Ramos (cell line): Measurements from ENCODE around the gene SAP30.

Source experiments
- in situ Hi-C: fragments of 300-500 bp; cut with MboI; formaldehyde crosslinking; loops from one replicate; pipeline ENCODE4 v1.14.3; 2022; ENCODE audit warnings: low sequenced_read_pairs; ENCODE audit not compliant: unreplicated experiment

The SAP30 gene

GRCh38 chr4:173411106-173411693 is 40.4 kb downstream of the SAP30 start:
- in situ Hi-C loops, result loop anchor here (5.0 kb wide), 2 partner anchors 104 to 394 kb away; no protein-coding TSS in a partner anchor

GRCh38 chr4:173413036-173413435 is 42.3 kb downstream of the SAP30 start:
- in situ Hi-C loops, result loop anchor here (5.0 kb wide), 2 partner anchors 106 to 396 kb away; no protein-coding TSS in a partner anchor

GRCh38 chr4:173414456-173414855 is 43.7 kb downstream of the SAP30 start:
- in situ Hi-C loops, result loop anchor here (5.0 kb wide), 2 partner anchors 107 to 397 kb away; no protein-coding TSS in a partner anchor

- in situ Hi-C loops, result no loop called here
Measured at GRCh38 chr4:173415092-173415491, 44.3 kb downstream of the SAP30 start.

GRCh38 chr4:173415885-173416653 is 45.3 kb downstream of the SAP30 start:
- in situ Hi-C loops, result no loop called here

- in situ Hi-C loops, result no loop called here
Measured at GRCh38 chr4:173417833-173418232, 47.1 kb downstream of the SAP30 start.

- in situ Hi-C loops, result no loop called here
Measured at GRCh38 chr4:173418639-173419038, 47.9 kb downstream of the SAP30 start.

- in situ Hi-C loops, result no loop called here
Measured at GRCh38 chr4:173420324-173420752, 49.6 kb downstream of the SAP30 start.

GRCh38 chr4:173420801-173421200 is 50.0 kb downstream of the SAP30 start:
- in situ Hi-C loops, result no loop called here

GRCh38 chr4:173424899-173425805 is 54.4 kb downstream of the SAP30 start:
- in situ Hi-C loops, result no loop called here

- in situ Hi-C loops, result no loop called here
Measured at GRCh38 chr4:173426064-173426463, 55.3 kb downstream of the SAP30 start.
